ENCODE measurements around the gene HPSE2. TPM values are rescaled to one million over a fixed set of nuclear protein-coding genes. Genes with fewer than 3 reads are reported as not detected.

The HPSE2 gene
- not detected for polyA plus RNA-seq (2013)

- H3K4me1 ChIP-seq (ENCODE audit: control extremely low read depth in 1 of 4, control insufficient read depth in 4 of 4, insufficient read depth in 4 of 4, low read length in 3 of 4), result peaks cover 0 to 41% (median 25%) of the 10 kb centered on the region in 4 experiments
- H3K27me3 ChIP-seq (replicated peaks in 2 of 5; ENCODE audit: control insufficient read depth in 4 of 5, insufficient read depth in 5 of 5, low read length in 4 of 5), result peaks cover 42 to 82% (median 53%) of the 10 kb centered on the region in 5 experiments
- ChIA-PET CTCF (no interaction called here), POLR2A (no interaction called here)
- no peak within 1 kb of the TSS for H3K27ac ChIP-seq (ENCODE audit: insufficient read depth in 1 of 2, low read depth in 1 of 2, low read length in 2 of 2, poor library complexity in 1 of 2, severe bottlenecking in 2 of 2)
- 5% methylated on average over 32 of the region's 43 CpGs for WGBS (ENCODE audit: insufficient coverage)
- DNase-seq, result peak in 2 of 3 donors; percentile 43 to 58
- peaks cover 0 to 13% (median 0%) of the 10 kb centered on the region in 5 experiments for H3K9me3 ChIP-seq (ENCODE audit: control extremely low read depth in 1 of 5, control insufficient read depth in 4 of 5, insufficient read depth in 2 of 5, low read depth in 1 of 5, low read length in 4 of 5)
- H3K4me3 ChIP-seq (ENCODE audit: control insufficient read depth in 1 of 7, extremely low read depth in 1 of 7, insufficient read depth in 4 of 7, low read depth in 2 of 7, low read length in 6 of 7), result peak within 1 kb of the TSS in 5 of 7 experiments; percentile 6 to 72 (median 56)
- no peaks in the 10 kb centered on the region for H3K36me3 ChIP-seq (ENCODE audit: control insufficient read depth in 4 of 4, insufficient read depth in 4 of 4, low read length in 3 of 4)
Observed at GRCh38 chr10:99235658-99236626, at the start of gene HPSE2. HPSE2 (minus strand) TSS chr10:99235852.

GRCh38 chr10:99280472-99280871 is 44.8 kb upstream of the HPSE2 start:
- POLR2A ChIA-PET, result no interaction called here
- no peaks in the 10 kb centered on the region for H3K4me1 ChIP-seq (ENCODE audit: control extremely low read depth in 1 of 4, control insufficient read depth in 4 of 4, insufficient read depth in 4 of 4, low read length in 3 of 4)
- no peak overlapping the region for H3K27ac ChIP-seq (ENCODE audit: insufficient read depth in 1 of 2, low read depth in 1 of 2, low read length in 2 of 2, poor library complexity in 1 of 2, severe bottlenecking in 2 of 2)
- CTCF ChIA-PET, result interaction anchor here (1.1 to 1.6 kb wide), 2 partner anchors 14 to 59 kb away, joined by 3 read pairs; no protein-coding TSS in a partner anchor
- 68% methylated on average over 2 of the region's 2 CpGs for whole genome bisulfite sequencing (ENCODE audit: insufficient coverage)
- H3K36me3 ChIP-seq (ENCODE audit: control insufficient read depth in 4 of 4, insufficient read depth in 4 of 4, low read length in 3 of 4), result no peaks in the 10 kb centered on the region
- peaks cover 0 to 8% (median 5%) of the 10 kb centered on the region in 5 experiments for H3K27me3 ChIP-seq (replicated peaks in 2 of 5; ENCODE audit: control insufficient read depth in 4 of 5, insufficient read depth in 5 of 5, low read length in 4 of 5)
- H3K9me3 ChIP-seq (ENCODE audit: control extremely low read depth in 1 of 5, control insufficient read depth in 4 of 5, insufficient read depth in 2 of 5, low read depth in 1 of 5, low read length in 4 of 5), result peaks cover 0 to 12% (median 0%) of the 10 kb centered on the region in 5 experiments
- no peak for DNase-seq
- H3K4me3 ChIP-seq (ENCODE audit: control insufficient read depth in 1 of 7, extremely low read depth in 1 of 7, insufficient read depth in 4 of 7, low read depth in 2 of 7, low read length in 6 of 7), result no peak overlapping the region

GRCh38 chr10:99279626-99280111 is 44.0 kb upstream of the HPSE2 start:
- no peak overlapping the region for H3K4me3 ChIP-seq (ENCODE audit: control insufficient read depth in 1 of 7, extremely low read depth in 1 of 7, insufficient read depth in 4 of 7, low read depth in 2 of 7, low read length in 6 of 7)
- H3K4me1 ChIP-seq (ENCODE audit: control extremely low read depth in 1 of 4, control insufficient read depth in 4 of 4, insufficient read depth in 4 of 4, low read length in 3 of 4), result no peaks in the 10 kb centered on the region
- no peak overlapping the region for H3K27ac ChIP-seq (ENCODE audit: insufficient read depth in 1 of 2, low read depth in 1 of 2, low read length in 2 of 2, poor library complexity in 1 of 2, severe bottlenecking in 2 of 2)
- ChIA-PET POLR2A (no interaction called here), CTCF (interaction anchor here (1.1 to 1.6 kb wide), 2 partner anchors 13 to 58 kb away, joined by 3 read pairs; no protein-coding TSS in a partner anchor)
- no peak for DNase-seq
- WGBS (ENCODE audit: insufficient coverage), result 78% methylated on average over 1 of the region's 1 CpG
- peaks cover 4 to 11% (median 8%) of the 10 kb centered on the region in 5 experiments for H3K27me3 ChIP-seq (replicated peaks in 2 of 5; ENCODE audit: control insufficient read depth in 4 of 5, insufficient read depth in 5 of 5, low read length in 4 of 5)
- H3K36me3 ChIP-seq (ENCODE audit: control insufficient read depth in 4 of 4, insufficient read depth in 4 of 4, low read length in 3 of 4), result no peaks in the 10 kb centered on the region
- peaks cover 0 to 9% (median 0%) of the 10 kb centered on the region in 5 experiments for H3K9me3 ChIP-seq (ENCODE audit: control extremely low read depth in 1 of 5, control insufficient read depth in 4 of 5, insufficient read depth in 2 of 5, low read depth in 1 of 5, low read length in 4 of 5)

- no peaks in the 10 kb centered on the region for H3K4me1 ChIP-seq (ENCODE audit: control extremely low read depth in 1 of 4, control insufficient read depth in 4 of 4, insufficient read depth in 4 of 4, low read length in 3 of 4)
- H3K27me3 ChIP-seq (replicated peaks in 2 of 5; ENCODE audit: control insufficient read depth in 4 of 5, insufficient read depth in 5 of 5, low read length in 4 of 5), result peaks cover 4 to 13% (median 8%) of the 10 kb centered on the region in 5 experiments
- no peak overlapping the region for H3K27ac ChIP-seq (ENCODE audit: insufficient read depth in 1 of 2, low read depth in 1 of 2, low read length in 2 of 2, poor library complexity in 1 of 2, severe bottlenecking in 2 of 2)
- peak; percentile 22 to 55 (median 41) for DNase-seq
- WGBS (ENCODE audit: insufficient coverage), result 50% methylated on average over 1 of the region's 6 CpGs
- H3K9me3 ChIP-seq (ENCODE audit: control extremely low read depth in 1 of 5, control insufficient read depth in 4 of 5, insufficient read depth in 2 of 5, low read depth in 1 of 5, low read length in 4 of 5), result no peaks in the 10 kb centered on the region
- POLR2A ChIA-PET, result no interaction called here
- H3K4me3 ChIP-seq (ENCODE audit: control insufficient read depth in 1 of 7, extremely low read depth in 1 of 7, insufficient read depth in 4 of 7, low read depth in 2 of 7, low read length in 6 of 7), result no peak overlapping the region
- CTCF ChIA-PET, result interaction anchor here (1.7 kb wide), 1 partner anchor 30 kb away, joined by 3 read pairs; no protein-coding TSS in a partner anchor
- no peaks in the 10 kb centered on the region for H3K36me3 ChIP-seq (ENCODE audit: control insufficient read depth in 4 of 4, insufficient read depth in 4 of 4, low read length in 3 of 4)
Observed at GRCh38 chr10:99276848-99277486, 41.3 kb upstream of the HPSE2 start.

- Histone ChIP-seq H3K36me3 (ENCODE audit: control insufficient read depth in 4 of 4, insufficient read depth in 4 of 4, low read length in 3 of 4) (no peaks in the 10 kb centered on the region), H3K27me3 (replicated peaks in 2 of 5; ENCODE audit: control insufficient read depth in 4 of 5, insufficient read depth in 5 of 5, low read length in 4 of 5) (no peaks in the 10 kb centered on the region), H3K4me1 (ENCODE audit: control extremely low read depth in 1 of 4, control insufficient read depth in 4 of 4, insufficient read depth in 4 of 4, low read length in 3 of 4) (no peaks in the 10 kb centered on the region), H3K4me3 (ENCODE audit: control insufficient read depth in 1 of 7, extremely low read depth in 1 of 7, insufficient read depth in 4 of 7, low read depth in 2 of 7, low read length in 6 of 7) (no peak overlapping the region), H3K9me3 (ENCODE audit: control extremely low read depth in 1 of 5, control insufficient read depth in 4 of 5, insufficient read depth in 2 of 5, low read depth in 1 of 5, low read length in 4 of 5) (peaks cover 0 to 6% (median 0%) of the 10 kb centered on the region in 5 experiments), H3K27ac (ENCODE audit: insufficient read depth in 1 of 2, low read depth in 1 of 2, low read length in 2 of 2, poor library complexity in 1 of 2, severe bottlenecking in 2 of 2) (no peak overlapping the region)
- POLR2A ChIA-PET, result no interaction called here
- CTCF ChIA-PET, result interaction anchor here (1.1 to 1.2 kb wide), 2 partner anchors 13 to 23 kb away, joined by 3 read pairs; no protein-coding TSS in a partner anchor
- WGBS (ENCODE audit: insufficient coverage), result 67% methylated on average over 2 of the region's 4 CpGs
- DNase-seq, result no peak
Observed at GRCh38 chr10:99266383-99266782, 30.7 kb upstream of the HPSE2 start.

- Histone ChIP-seq H3K9me3 (ENCODE audit: control extremely low read depth in 1 of 5, control insufficient read depth in 4 of 5, insufficient read depth in 2 of 5, low read depth in 1 of 5, low read length in 4 of 5) (peaks cover 5 to 11% (median 8%) of the 10 kb centered on the region in 5 experiments), H3K27ac (ENCODE audit: insufficient read depth in 1 of 2, low read depth in 1 of 2, low read length in 2 of 2, poor library complexity in 1 of 2, severe bottlenecking in 2 of 2) (no peak overlapping the region), H3K4me3 (ENCODE audit: control insufficient read depth in 1 of 7, extremely low read depth in 1 of 7, insufficient read depth in 4 of 7, low read depth in 2 of 7, low read length in 6 of 7) (no peak overlapping the region), H3K4me1 (ENCODE audit: control extremely low read depth in 1 of 4, control insufficient read depth in 4 of 4, insufficient read depth in 4 of 4, low read length in 3 of 4) (no peaks in the 10 kb centered on the region), H3K27me3 (replicated peaks in 2 of 5; ENCODE audit: control insufficient read depth in 4 of 5, insufficient read depth in 5 of 5, low read length in 4 of 5) (peaks cover 0 to 3% (median 0%) of the 10 kb centered on the region in 5 experiments), H3K36me3 (ENCODE audit: control insufficient read depth in 4 of 4, insufficient read depth in 4 of 4, low read length in 3 of 4) (no peaks in the 10 kb centered on the region)
- CTCF ChIA-PET, result interaction anchor here (0.9 to 1.2 kb wide), 2 partner anchors 782 to 783 kb away, joined by 3 to 4 read pairs; no protein-coding TSS in a partner anchor
- WGBS (ENCODE audit: insufficient coverage), result 46% methylated on average over 2 of the region's 2 CpGs
- POLR2A ChIA-PET, result no interaction called here
- DNase-seq, result no peak
Observed at GRCh38 chr10:99248824-99249223, 13.2 kb upstream of the HPSE2 start.
